Activated CD4-positive, alpha-beta memory T cell treated with anti-CD3 and anti-CD28 coated beads, Interleukin-2, amount 10 ng/mL, durations not matched to agents 7 days and 5 days (primary cell): Measurements from ENCODE around the gene PSPC1. TPM values are rescaled to one million over a fixed set of nuclear protein-coding genes. Genes with fewer than 3 reads are reported as not detected.
A peak's percentile ranks its signal among the peaks of the same experiment; 100 is the strongest.
"Not testable (repeated sequence)": the region's sequence is repeated elsewhere in the genome, so short reads cannot be mapped to it uniquely, and the experiment has no call there.

Experiments
- CTCF ChIA-PET: fragments of 350-600 bp; sonication (Branson Sonifier 250); formaldehyde crosslinking; loops from one replicate; lab custom pipeline; 2021; ENCODE audit warnings: antibody characterized with exemption, inconsistent platforms; lab: Charles Lee
- POLR2A ChIA-PET: fragments of 350-600 bp; sonication (Branson Sonifier 250); formaldehyde crosslinking; loops from one replicate; lab custom pipeline; 2021; ENCODE audit warnings: antibody characterized with exemption; lab: Charles Lee
- DNase-seq: peaks from one replicate; pipeline ENCODE4 v3.0.0-alpha.2; 2020
- H3K27ac Mint-ChIP-seq: one replicate; pipeline ENCODE4 v1.8.0; 2021; ENCODE audit warnings: mild to moderate bottlenecking, mixed read lengths
- H3K27me3 Mint-ChIP-seq: one replicate; pipeline ENCODE4 v1.8.0; 2021; ENCODE audit warnings: mixed read lengths
- H3K36me3 Mint-ChIP-seq: one replicate; pipeline ENCODE4 v1.8.0; 2021; ENCODE audit warnings: low read depth, mixed read lengths
- H3K4me1 Mint-ChIP-seq: one replicate; pipeline ENCODE4 v1.8.0; 2021; ENCODE audit warnings: mixed read lengths
- H3K4me3 Mint-ChIP-seq: one replicate; pipeline ENCODE4 v1.8.0; 2021; ENCODE audit warnings: mild to moderate bottlenecking, mixed read lengths
- H3K9me3 Mint-ChIP-seq: one replicate; pipeline ENCODE4 v1.8.0; 2021; ENCODE audit warnings: mixed read lengths
- total RNA-seq, 2 experiments: library from RNA; stranded (reverse); gene quantifications; one replicate each; pipeline ENCODE4 v1.2.3, GENCODE V29; 2021

The PSPC1 gene
- total RNA-seq, 2 experiments from 2014 or later, result 66.6 to 69.4 TPM

GRCh38 chr13:19737844-19738557 lies 44.7 kb downstream of the PSPC1 start:
- Mint-ChIP-seq H3K9me3 (no peaks in the 10 kb centered on the region), H3K36me3 (peaks cover 51% of the 10 kb centered on the region), H3K4me3 (no peak overlapping the region), H3K27me3 (no peaks in the 10 kb centered on the region), H3K27ac (no peak overlapping the region), H3K4me1 (peaks cover 2% of the 10 kb centered on the region)
- no peak for DNase-seq
- POLR2A ChIA-PET, result no interaction called here
- CTCF ChIA-PET, result no interaction called here

- CTCF ChIA-PET, result no interaction called here
- no peak for DNase-seq
- POLR2A ChIA-PET, result no interaction called here
- Mint-ChIP-seq H3K9me3 (no peaks in the 10 kb centered on the region), H3K36me3 (peaks cover 65% of the 10 kb centered on the region), H3K4me3 (no peak overlapping the region), H3K27me3 (no peaks in the 10 kb centered on the region), H3K27ac (no peak overlapping the region), H3K4me1 (peaks cover 4% of the 10 kb centered on the region)
These were observed 56.1 kb downstream of the PSPC1 start for GRCh38 chr13:19726611-19727010.

- H3K27ac Mint-ChIP-seq, result no peak overlapping the region
- H3K27me3 Mint-ChIP-seq, result no peaks in the 10 kb centered on the region
- H3K4me3 Mint-ChIP-seq, result no peak overlapping the region
- ChIA-PET CTCF (no interaction called here), POLR2A (no interaction called here)
- no peaks in the 10 kb centered on the region for H3K9me3 Mint-ChIP-seq
- no peak for DNase-seq
- peaks cover 8% of the 10 kb centered on the region for H3K4me1 Mint-ChIP-seq
- peaks cover 62% of the 10 kb centered on the region for H3K36me3 Mint-ChIP-seq
These were observed 57.4 kb downstream of the PSPC1 start for GRCh38 chr13:19725320-19725719.

- H3K4me1 Mint-ChIP-seq, result peaks cover 7% of the 10 kb centered on the region
- no peak for DNase-seq
- peaks cover 44% of the 10 kb centered on the region for H3K36me3 Mint-ChIP-seq
- no peaks in the 10 kb centered on the region for H3K9me3 Mint-ChIP-seq
- H3K27me3 Mint-ChIP-seq, result no peaks in the 10 kb centered on the region
- no peak overlapping the region for H3K27ac Mint-ChIP-seq
- no peak overlapping the region for H3K4me3 Mint-ChIP-seq
- ChIA-PET CTCF (no interaction called here), POLR2A (no interaction called here)
These were observed 62.7 kb downstream of the PSPC1 start for GRCh38 chr13:19720039-19720438.

GRCh38 chr13:19713186-19713965 lies 69.4 kb downstream of the PSPC1 start:
- H3K27ac Mint-ChIP-seq, result peak overlapping the region; percentile 33
- peaks cover 34% of the 10 kb centered on the region for H3K36me3 Mint-ChIP-seq
- no peaks in the 10 kb centered on the region for H3K9me3 Mint-ChIP-seq
- POLR2A ChIA-PET, result no interaction called here
- no peak overlapping the region for H3K4me3 Mint-ChIP-seq
- DNase-seq, result no peak
- H3K27me3 Mint-ChIP-seq, result no peaks in the 10 kb centered on the region
- peaks cover 26% of the 10 kb centered on the region for H3K4me1 Mint-ChIP-seq
- CTCF ChIA-PET, result no interaction called here

- H3K4me3 Mint-ChIP-seq, CTCF ChIA-PET, H3K9me3 Mint-ChIP-seq, POLR2A ChIA-PET, H3K27me3 Mint-ChIP-seq, H3K27ac Mint-ChIP-seq, DNase-seq: not testable (repeated sequence)
- Mint-ChIP-seq H3K4me1 (peaks cover 25% of the 10 kb centered on the region), H3K36me3 (peaks cover 16% of the 10 kb centered on the region)
These were observed 73.0 kb downstream of the PSPC1 start for GRCh38 chr13:19709782-19710181.

- H3K9me3 Mint-ChIP-seq, H3K4me3 Mint-ChIP-seq, H3K27ac Mint-ChIP-seq, DNase-seq, POLR2A ChIA-PET, H3K27me3 Mint-ChIP-seq: not testable (repeated sequence)
- CTCF ChIA-PET, result interaction anchor here (0.7 kb wide), 1 partner anchor 1329 kb away, joined by 3 read pairs; no protein-coding TSS in a partner anchor
- H3K4me1 Mint-ChIP-seq, result peaks cover 19% of the 10 kb centered on the region
- H3K36me3 Mint-ChIP-seq, result peaks cover 11% of the 10 kb centered on the region
These were observed 73.7 kb downstream of the PSPC1 start for GRCh38 chr13:19709039-19709438.

- H3K27ac Mint-ChIP-seq, DNase-seq, POLR2A ChIA-PET, H3K4me3 Mint-ChIP-seq, H3K4me1 Mint-ChIP-seq, CTCF ChIA-PET, H3K9me3 Mint-ChIP-seq, H3K27me3 Mint-ChIP-seq: not testable (repeated sequence)
- H3K36me3 Mint-ChIP-seq, result peaks cover 14% of the 10 kb centered on the region
These were observed 78.5 kb downstream of the PSPC1 start for GRCh38 chr13:19704256-19704655.

- H3K4me3 Mint-ChIP-seq, H3K27me3 Mint-ChIP-seq, H3K9me3 Mint-ChIP-seq, POLR2A ChIA-PET, H3K4me1 Mint-ChIP-seq, H3K27ac Mint-ChIP-seq, DNase-seq, CTCF ChIA-PET: not testable (repeated sequence)
- peaks cover 16% of the 10 kb centered on the region for H3K36me3 Mint-ChIP-seq
These were observed 81.1 kb downstream of the PSPC1 start for GRCh38 chr13:19701619-19702018.

GRCh38 chr13:19700963-19701362 lies 81.8 kb downstream of the PSPC1 start:
- H3K27ac Mint-ChIP-seq, POLR2A ChIA-PET, H3K9me3 Mint-ChIP-seq, H3K4me1 Mint-ChIP-seq, H3K27me3 Mint-ChIP-seq, CTCF ChIA-PET, H3K4me3 Mint-ChIP-seq, DNase-seq: not testable (repeated sequence)
- peaks cover 16% of the 10 kb centered on the region for H3K36me3 Mint-ChIP-seq

- H3K36me3 Mint-ChIP-seq, result peaks cover 35% of the 10 kb centered on the region
- H3K9me3 Mint-ChIP-seq, result no peaks in the 10 kb centered on the region
- ChIA-PET CTCF (no interaction called here), POLR2A (interaction anchor here (1.0 kb wide), 1 partner anchor 14 kb away, joined by 3 read pairs; no protein-coding TSS in a partner anchor)
- H3K4me3 Mint-ChIP-seq, result no peak overlapping the region
- no peaks in the 10 kb centered on the region for H3K27me3 Mint-ChIP-seq
- no peak for DNase-seq
- H3K4me1 Mint-ChIP-seq, result peaks cover 17% of the 10 kb centered on the region
- no peak overlapping the region for H3K27ac Mint-ChIP-seq
These were observed 86.9 kb downstream of the PSPC1 start for GRCh38 chr13:19695829-19696228.

- Mint-ChIP-seq H3K4me1 (peaks cover 20% of the 10 kb centered on the region), H3K27me3 (no peaks in the 10 kb centered on the region), H3K27ac (no peak overlapping the region), H3K4me3 (no peak overlapping the region), H3K36me3 (peaks cover 37% of the 10 kb centered on the region), H3K9me3 (no peaks in the 10 kb centered on the region)
- ChIA-PET POLR2A (no interaction called here), CTCF (no interaction called here)
- DNase-seq, result no peak
These were observed 87.3 kb downstream of the PSPC1 start for GRCh38 chr13:19695428-19695827.

GRCh38 chr13:19691447-19691846 lies 91.3 kb downstream of the PSPC1 start:
- POLR2A ChIA-PET, DNase-seq, H3K27me3 Mint-ChIP-seq, CTCF ChIA-PET, H3K4me3 Mint-ChIP-seq, H3K9me3 Mint-ChIP-seq, H3K27ac Mint-ChIP-seq: not testable (repeated sequence)
- H3K36me3 Mint-ChIP-seq, result peaks cover 29% of the 10 kb centered on the region
- H3K4me1 Mint-ChIP-seq, result peaks cover 20% of the 10 kb centered on the region
